Subcutaneous abdominal adipose tissue (tissue), 5 donors: ENCODE results near the gene THADA.

Source experiments
- H3K27ac ChIP-seq: one replicate; pipeline ENCODE4 v1.7.0; 2013; ENCODE audit warnings: low read depth, mild to moderate bottlenecking, inconsistent platforms, low read length, moderate library complexity
- H3K27me3 ChIP-seq, 5 donors: one replicate each; pipeline ENCODE4 v1.7.0; 2013; ENCODE audit warnings: low read length in 5 of 5, inconsistent platforms in 1 of 5; ENCODE audit not compliant: control insufficient read depth in 5 of 5, insufficient read depth in 4 of 5
- H3K36me3 ChIP-seq, 5 donors: one replicate each; pipeline ENCODE4 v1.7.0; 2013; ENCODE audit warnings: low read length in 5 of 5; ENCODE audit not compliant: control insufficient read depth in 5 of 5, insufficient read depth in 5 of 5
- H3K4me1 ChIP-seq, 5 donors: one replicate each; pipeline ENCODE4 v1.7.0; 2013; ENCODE audit warnings: low read length in 5 of 5, mild to moderate bottlenecking in 3 of 5, moderate library complexity in 1 of 5; ENCODE audit not compliant: control insufficient read depth in 5 of 5, insufficient read depth in 5 of 5
- H3K4me3 ChIP-seq, 5 donors: one replicate each; pipeline ENCODE4 v1.7.0; 2013; ENCODE audit warnings: low read length in 5 of 5, low read depth in 1 of 5
- H3K9ac ChIP-seq, 5 donors: one replicate each; pipeline ENCODE4 v1.7.0; 2013; ENCODE audit warnings: low read length in 5 of 5, mild to moderate bottlenecking in 4 of 5, moderate library complexity in 3 of 5
- H3K9me3 ChIP-seq, 5 donors: one replicate each; pipeline ENCODE4 v1.7.0; 2013; ENCODE audit warnings: low read length in 5 of 5; ENCODE audit not compliant: control insufficient read depth in 5 of 5
- donor health status: healthy.
- donor health status: healthy.
- donor health status: healthy.
- donor health status: healthy.
- donor health status: healthy.

Gene THADA

GRCh38 chr2:43531251-43531650 lies 64.6 kb downstream of the THADA start:
- Histone ChIP-seq H3K4me1 (peaks cover 0 to 8% (median 0%) of the 10 kb centered on the region in 5 donors), H3K36me3 (peaks cover 0 to 6% (median 0%) of the 10 kb centered on the region in 5 donors), H3K9me3 (no peaks in the 10 kb centered on the region), H3K27ac (no peak overlapping the region), H3K27me3 (no peaks in the 10 kb centered on the region), H3K4me3 (no peak overlapping the region), H3K9ac (no peak overlapping the region)

- peaks cover 0 to 8% (median 0%) of the 10 kb centered on the region in 5 donors for H3K4me1 ChIP-seq
- peak overlapping the region; percentile 34 for H3K27ac ChIP-seq
- no peak overlapping the region for H3K9ac ChIP-seq
- H3K4me3 ChIP-seq = no peak overlapping the region
- H3K36me3 ChIP-seq = peaks cover 0 to 6% (median 0%) of the 10 kb centered on the region in 5 donors
- H3K27me3 ChIP-seq = no peaks in the 10 kb centered on the region
- H3K9me3 ChIP-seq = peaks cover 0 to 6% (median 0%) of the 10 kb centered on the region in 5 donors
These were observed 68.8 kb downstream of the THADA start for GRCh38 chr2:43526994-43527393.

- no peak overlapping the region for H3K4me3 ChIP-seq
- H3K27ac ChIP-seq = no peak overlapping the region
- no peak overlapping the region for H3K9ac ChIP-seq
- no peaks in the 10 kb centered on the region for H3K27me3 ChIP-seq
- H3K4me1 ChIP-seq = peaks cover 0 to 8% (median 0%) of the 10 kb centered on the region in 5 donors
- H3K36me3 ChIP-seq = peaks cover 0 to 6% (median 0%) of the 10 kb centered on the region in 5 donors
- H3K9me3 ChIP-seq = peaks cover 0 to 6% (median 0%) of the 10 kb centered on the region in 5 donors
These were observed 70.3 kb downstream of the THADA start for GRCh38 chr2:43525506-43525905.

GRCh38 chr2:43524177-43524965 lies 71.5 kb downstream of the THADA start:
- no peak overlapping the region for H3K9ac ChIP-seq
- H3K4me3 ChIP-seq = no peak overlapping the region
- H3K9me3 ChIP-seq = peaks cover 0 to 6% (median 0%) of the 10 kb centered on the region in 5 donors
- peaks cover 0 to 16% (median 8%) of the 10 kb centered on the region in 5 donors for H3K4me1 ChIP-seq
- peaks cover 0 to 6% (median 0%) of the 10 kb centered on the region in 5 donors for H3K36me3 ChIP-seq
- no peaks in the 10 kb centered on the region for H3K27me3 ChIP-seq
- no peak overlapping the region for H3K27ac ChIP-seq

GRCh38 chr2:43522177-43522576 lies 73.7 kb downstream of the THADA start:
- peaks cover 0 to 16% (median 8%) of the 10 kb centered on the region in 5 donors for H3K4me1 ChIP-seq
- peaks cover 0 to 6% (median 0%) of the 10 kb centered on the region in 5 donors for H3K36me3 ChIP-seq
- H3K27ac ChIP-seq = no peak overlapping the region
- H3K9ac ChIP-seq = no peak overlapping the region
- no peak overlapping the region for H3K4me3 ChIP-seq
- H3K9me3 ChIP-seq = peaks cover 0 to 6% (median 0%) of the 10 kb centered on the region in 5 donors
- H3K27me3 ChIP-seq = no peaks in the 10 kb centered on the region

GRCh38 chr2:43521568-43521967 lies 74.3 kb downstream of the THADA start:
- Histone ChIP-seq H3K4me1 (peaks cover 0 to 15% (median 8%) of the 10 kb centered on the region in 5 donors), H3K9ac (no peak overlapping the region), H3K27ac (no peak overlapping the region), H3K36me3 (peaks cover 0 to 6% (median 0%) of the 10 kb centered on the region in 5 donors), H3K4me3 (no peak overlapping the region), H3K27me3 (no peaks in the 10 kb centered on the region), H3K9me3 (peaks cover 0 to 6% (median 0%) of the 10 kb centered on the region in 5 donors)

GRCh38 chr2:43520919-43521318 lies 74.9 kb downstream of the THADA start:
- H3K4me3 ChIP-seq = no peak overlapping the region
- peaks cover 0 to 6% (median 0%) of the 10 kb centered on the region in 5 donors for H3K9me3 ChIP-seq
- no peak overlapping the region for H3K9ac ChIP-seq
- no peak overlapping the region for H3K27ac ChIP-seq
- H3K27me3 ChIP-seq = no peaks in the 10 kb centered on the region
- peaks cover 0 to 15% (median 7%) of the 10 kb centered on the region in 5 donors for H3K4me1 ChIP-seq
- H3K36me3 ChIP-seq = peaks cover 0 to 6% (median 0%) of the 10 kb centered on the region in 5 donors

- no peaks in the 10 kb centered on the region for H3K36me3 ChIP-seq
- no peak overlapping the region for H3K4me3 ChIP-seq
- peaks cover 0 to 15% (median 7%) of the 10 kb centered on the region in 5 donors for H3K4me1 ChIP-seq
- H3K27me3 ChIP-seq = no peaks in the 10 kb centered on the region
- H3K27ac ChIP-seq = no peak overlapping the region
- H3K9me3 ChIP-seq = no peaks in the 10 kb centered on the region
- no peak overlapping the region for H3K9ac ChIP-seq
These were observed 76.1 kb downstream of the THADA start for GRCh38 chr2:43519643-43520221.

GRCh38 chr2:43518718-43519117 lies 77.1 kb downstream of the THADA start:
- no peaks in the 10 kb centered on the region for H3K9me3 ChIP-seq
- H3K27me3 ChIP-seq = no peaks in the 10 kb centered on the region
- H3K36me3 ChIP-seq = no peaks in the 10 kb centered on the region
- H3K27ac ChIP-seq = no peak overlapping the region
- peak overlapping the region in 1 of 5 donors; percentile 3 for H3K9ac ChIP-seq
- H3K4me1 ChIP-seq = peaks cover 0 to 15% (median 7%) of the 10 kb centered on the region in 5 donors
- H3K4me3 ChIP-seq = no peak overlapping the region

- peaks cover 0 to 15% (median 10%) of the 10 kb centered on the region in 5 donors for H3K4me1 ChIP-seq
- H3K4me3 ChIP-seq = no peak overlapping the region
- H3K27ac ChIP-seq = peak overlapping the region; percentile 44
- H3K9ac ChIP-seq = no peak overlapping the region
- H3K9me3 ChIP-seq = no peaks in the 10 kb centered on the region
- no peaks in the 10 kb centered on the region for H3K36me3 ChIP-seq
- H3K27me3 ChIP-seq = no peaks in the 10 kb centered on the region
These were observed 77.7 kb downstream of the THADA start for GRCh38 chr2:43518181-43518580.
